Stimulated activated CD4-positive, alpha-beta T cell treated with anti-CD3 and anti-CD28 coated beads, Interleukin-1b, Interleukin-23, amount 100 ng/mL, for 48 hours (primary cell): ENCODE measurements around the gene WHRN.

ENCODE experiments used
- DNase-seq: peaks from one replicate; pipeline ENCODE4 v3.0.0-alpha.2; 2020

The WHRN gene

DNA sequence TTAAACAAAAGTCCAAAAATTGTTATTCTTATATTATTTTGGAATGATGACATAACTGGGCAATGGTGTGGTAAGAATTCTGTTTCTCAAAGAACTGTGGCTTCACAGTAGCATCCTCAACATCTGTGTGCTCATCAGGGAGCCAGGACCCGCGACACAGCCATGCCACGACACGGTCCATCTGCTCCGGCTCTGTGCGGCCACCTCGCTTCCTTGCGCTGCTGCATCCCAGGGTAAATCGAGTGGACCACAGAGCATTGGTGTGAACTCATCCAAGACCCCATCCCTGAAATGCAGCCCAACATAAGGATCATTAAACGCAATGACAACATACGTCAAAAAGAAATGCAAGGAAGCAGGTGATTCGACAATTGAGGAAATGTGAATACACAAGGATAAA, 15.3 kb downstream of the WHRN start:
- no peak for DNase-seq

DNA sequence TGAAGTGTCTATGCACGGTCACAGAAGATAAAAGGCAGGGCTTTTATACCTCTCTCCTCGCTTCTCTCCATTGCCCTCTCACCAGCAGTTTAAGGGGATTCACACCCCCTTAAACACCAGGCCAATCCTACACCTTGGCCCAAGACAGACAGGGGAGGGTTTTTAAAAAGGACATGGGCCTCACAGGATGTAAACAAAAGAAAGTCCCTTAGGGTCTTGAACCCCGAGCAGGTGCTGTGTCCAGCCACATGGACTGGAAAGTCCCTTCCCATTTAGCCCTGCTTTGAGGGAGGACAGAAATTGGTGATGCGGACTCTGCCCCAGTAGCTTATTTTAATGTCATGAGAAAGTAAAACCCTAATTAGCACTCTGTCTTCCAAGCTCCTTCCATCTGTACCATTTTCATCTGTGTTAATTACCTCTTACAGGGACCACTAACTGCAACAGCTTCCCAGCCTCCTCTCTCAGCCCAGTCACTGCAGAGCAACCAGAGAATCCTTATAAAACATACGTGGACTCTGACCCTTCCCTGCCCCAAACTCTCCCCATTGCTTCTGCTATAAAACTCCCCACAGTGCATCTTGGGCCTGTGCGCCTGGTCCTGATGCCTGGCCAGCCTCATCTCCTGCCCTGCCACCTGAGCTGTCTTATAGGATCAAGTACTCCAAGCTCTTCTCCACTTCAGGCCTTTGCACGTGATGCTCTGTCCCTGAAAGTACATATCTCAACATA, 16.7 kb downstream of the WHRN start:
- no peak for DNase-seq

DNA sequence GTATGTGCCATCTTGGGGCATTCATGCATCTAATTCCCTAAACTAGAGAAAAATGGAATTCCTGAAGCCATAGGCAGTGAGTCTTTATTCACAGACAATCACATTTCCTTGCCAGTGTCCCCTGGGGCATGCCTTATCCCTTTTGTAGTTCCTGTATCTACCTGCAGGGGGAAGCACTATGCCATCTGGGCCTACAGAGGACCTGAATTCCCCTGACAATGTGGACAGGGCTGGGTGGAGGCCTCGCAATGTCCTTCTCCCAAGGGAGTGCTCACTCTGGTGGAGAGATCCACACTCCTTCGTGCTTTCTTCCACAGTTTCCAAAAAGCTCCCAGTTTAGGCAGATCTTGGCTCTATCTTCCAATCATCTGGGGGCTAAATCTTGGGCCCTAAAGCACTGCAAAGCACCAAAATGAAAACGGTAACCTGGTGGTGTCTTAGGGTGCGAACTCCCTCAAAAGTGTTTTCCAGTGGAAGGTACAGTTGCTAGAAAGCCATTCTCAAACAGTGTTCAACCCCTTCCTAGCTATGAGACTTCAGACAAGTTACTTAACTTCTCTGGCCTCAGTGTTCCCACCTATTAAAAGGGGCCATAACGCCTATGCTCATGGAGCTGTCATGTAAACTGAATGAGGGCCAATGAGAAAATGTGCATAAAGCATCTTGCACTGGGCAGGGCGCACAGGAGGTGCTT, 17.5 kb downstream of the WHRN start:
- peak; percentile 57 for DNase-seq

DNA sequence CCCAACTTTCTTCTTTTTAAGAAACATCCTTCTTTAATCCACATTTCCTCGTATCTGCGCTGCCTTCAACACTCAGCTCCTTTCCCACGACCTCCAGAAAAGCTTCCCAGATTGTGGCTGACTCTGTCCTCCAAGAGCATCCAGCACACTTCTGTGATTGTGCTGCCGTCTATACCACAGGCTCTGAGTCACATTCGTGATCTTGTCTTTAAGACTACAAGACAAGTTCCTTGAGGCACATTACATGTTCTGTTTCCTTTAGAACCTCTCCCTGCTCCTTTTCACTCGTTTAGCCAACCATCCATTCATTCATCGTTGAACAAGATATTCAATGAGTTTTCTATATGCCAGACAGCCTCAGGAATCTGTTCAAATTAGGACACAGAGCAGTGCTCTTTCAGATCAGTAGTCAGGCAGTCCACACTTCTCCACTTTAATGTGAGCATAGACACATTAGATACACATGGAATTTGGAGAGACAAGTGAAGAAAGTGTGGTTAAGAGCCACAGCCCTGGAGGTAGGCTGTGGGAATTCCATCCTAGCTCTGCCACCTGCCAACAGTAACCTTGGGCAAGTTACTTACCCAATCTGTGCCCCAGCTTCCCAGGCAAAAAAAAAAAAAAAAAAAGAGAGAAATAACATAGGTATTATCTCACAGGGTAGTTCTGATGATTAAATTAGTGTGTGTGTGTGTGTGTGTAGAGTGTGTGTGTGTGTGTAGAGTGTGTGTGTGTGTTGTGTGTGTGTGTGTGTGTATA, 18.9 kb downstream of the WHRN start:
- DNase-seq = no peak

DNA sequence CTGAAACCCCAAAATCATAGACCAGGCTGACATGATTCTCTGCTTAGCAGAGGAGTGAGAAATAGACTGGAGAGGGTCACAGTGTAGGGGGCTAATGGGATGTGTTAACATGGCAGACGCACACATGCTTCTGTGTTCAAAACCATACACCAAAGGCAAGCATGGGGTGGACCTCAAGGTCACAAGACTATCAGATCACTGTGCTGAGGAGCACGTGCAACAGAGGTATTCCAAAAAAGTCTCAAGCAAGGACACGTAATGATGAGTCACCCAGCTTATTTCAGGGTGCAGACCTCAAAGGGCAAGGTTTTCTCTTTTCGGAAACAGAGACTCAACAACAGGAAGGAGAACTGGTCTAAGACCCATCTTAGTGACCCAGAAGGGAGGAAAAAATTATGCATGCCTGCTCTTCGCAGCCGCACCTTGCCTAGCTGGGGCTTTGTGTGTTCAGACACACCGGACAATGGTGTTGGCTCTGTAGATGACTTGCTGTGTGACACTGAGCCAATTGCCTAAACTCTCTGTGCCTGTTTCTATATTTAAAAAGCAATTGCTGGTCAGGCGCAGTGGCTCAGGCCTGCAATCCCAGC, 20.3 kb downstream of the WHRN start:
- DNase-seq = peak; percentile 60

DNA sequence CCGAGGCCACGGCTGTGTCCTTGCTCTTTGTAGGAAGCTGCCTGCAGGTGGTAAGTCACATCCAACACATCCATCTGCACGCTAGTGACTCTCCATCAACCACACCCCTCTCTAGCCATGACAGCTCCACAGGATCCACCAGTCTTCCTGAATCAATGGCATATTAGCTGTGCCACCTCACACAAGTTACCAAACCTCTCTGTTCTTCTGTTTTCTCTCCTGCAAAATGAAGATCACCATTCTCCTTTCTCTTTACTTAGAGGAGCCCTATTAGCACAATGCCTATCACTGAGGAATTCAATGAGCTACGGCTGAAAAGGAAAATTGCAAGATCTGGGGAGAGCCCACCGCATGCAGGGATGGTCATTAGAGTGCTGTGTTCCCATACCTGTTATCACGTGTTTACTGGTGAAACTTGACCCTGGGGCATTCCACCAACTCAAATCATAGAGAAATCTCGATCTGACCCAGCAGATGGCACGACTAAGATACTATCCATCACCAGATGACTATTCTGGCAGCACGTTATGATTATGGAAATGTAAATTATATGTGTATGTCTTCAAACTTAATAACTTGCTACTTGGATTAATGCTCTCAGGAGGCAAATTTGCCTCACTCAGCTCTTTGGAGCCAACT, 20.9 kb downstream of the WHRN start:
- DNase-seq = no peak

DNA sequence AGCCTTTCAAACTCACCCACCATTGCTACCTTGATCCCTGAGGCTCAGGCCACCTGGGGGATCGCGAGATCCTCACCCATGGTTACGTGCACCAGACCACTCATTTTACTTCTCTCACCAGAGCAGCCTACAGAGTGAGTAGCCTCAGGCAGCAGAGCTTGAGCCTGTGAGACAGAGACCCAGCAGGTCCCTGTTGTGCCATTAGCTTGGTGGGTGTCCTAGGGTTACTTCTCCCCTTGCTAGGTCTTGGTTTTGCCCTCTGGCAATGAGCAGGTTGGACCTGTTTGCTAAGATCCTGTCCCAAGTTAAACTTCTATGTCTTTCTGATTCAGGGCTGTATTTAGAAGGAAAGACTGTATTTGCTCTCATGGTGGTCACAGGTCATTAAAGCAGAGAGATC, 21.8 kb downstream of the WHRN start:
- no peak for DNase-seq

DNA sequence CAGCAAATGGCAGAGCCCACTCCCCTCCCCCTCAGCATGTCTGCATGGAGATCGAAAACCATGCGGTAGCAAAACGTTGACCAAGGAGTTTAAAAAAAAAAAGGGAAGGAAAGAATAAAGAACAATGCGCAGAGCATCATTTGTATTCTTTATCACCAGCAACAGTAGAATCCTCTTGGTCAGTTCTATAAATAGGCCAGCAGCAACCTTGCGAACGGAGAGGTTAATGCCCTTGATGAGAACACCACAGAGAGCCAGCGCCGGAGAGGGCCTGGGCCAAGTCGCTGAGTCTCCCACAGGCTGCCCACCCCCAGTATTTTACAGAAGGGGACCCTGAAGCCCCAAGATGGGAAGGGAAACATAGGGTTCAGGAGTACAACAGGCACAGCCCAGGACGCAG, 22.7 kb downstream of the WHRN start:
- DNase-seq = no peak

DNA sequence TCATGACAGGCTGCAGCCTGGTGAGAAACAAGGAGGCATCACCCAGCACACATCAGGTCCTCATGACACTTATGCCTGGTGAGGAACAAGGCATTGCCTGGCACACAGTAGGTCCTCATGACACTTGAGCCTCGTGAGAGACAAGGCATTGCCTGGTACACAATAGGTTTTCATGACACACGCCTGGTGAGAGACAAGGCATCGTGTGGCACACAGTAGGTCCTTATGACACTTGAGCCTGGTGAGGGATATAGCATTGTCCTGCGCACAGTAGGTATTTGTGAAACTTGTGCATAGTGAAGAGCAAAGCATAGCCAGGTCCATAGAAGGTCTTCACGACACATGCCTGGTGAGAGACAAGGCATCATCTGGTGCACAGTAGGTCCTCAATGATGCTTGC, 23.5 kb downstream of the WHRN start:
- no peak for DNase-seq

DNA sequence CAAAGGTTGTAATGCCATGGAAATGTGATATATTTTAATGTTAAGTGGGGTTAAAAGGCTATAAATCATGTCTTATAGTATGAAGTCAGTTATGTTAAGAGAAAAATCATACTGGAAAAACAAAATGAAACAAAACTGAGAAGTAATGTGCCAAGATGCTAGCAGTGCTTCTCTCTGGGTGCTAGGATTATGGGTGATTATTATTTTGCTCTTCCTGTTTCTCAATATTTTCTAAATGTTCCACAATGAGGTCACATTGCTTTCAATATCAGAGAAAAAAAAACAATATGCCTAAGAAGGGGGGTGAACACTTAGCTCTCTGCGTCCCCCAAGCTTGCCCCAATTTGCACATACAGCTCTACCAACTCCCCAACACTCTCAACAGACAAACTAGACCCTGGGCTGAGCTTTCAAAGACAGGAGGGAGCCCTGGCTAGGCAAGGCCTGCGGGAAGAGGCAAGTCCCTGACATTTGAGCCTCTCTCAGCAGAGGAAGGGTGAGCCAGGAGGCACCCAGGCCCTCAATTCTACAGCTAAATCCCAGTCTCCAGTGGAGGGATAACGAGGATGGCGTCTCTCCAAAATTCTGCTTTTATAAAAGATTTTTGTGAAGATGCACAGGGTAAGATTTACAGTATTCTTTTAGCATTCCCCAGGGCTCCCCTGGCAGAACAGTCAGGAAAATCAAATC, 24.4 kb downstream of the WHRN start:
- DNase-seq = no peak

DNA sequence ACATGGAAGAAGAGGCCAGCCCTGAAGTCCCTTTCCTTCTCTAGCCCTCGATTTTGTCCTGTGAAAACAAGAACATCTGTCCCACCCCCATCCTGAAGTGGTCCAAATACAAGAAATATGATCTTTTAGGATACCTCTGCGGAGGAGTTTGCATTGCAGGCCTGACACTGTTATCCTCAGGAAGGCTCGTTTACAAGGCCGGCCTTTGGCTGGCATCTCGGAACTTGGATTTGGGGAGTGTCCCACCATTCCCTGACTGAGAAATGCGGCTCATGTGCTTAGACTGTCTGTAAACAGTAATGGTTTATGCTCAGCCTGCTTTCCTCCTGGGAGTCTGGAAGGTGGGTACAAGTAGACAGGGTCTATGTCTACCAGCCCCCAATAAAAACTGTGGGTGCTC, 26.4 kb downstream of the WHRN start:
- DNase-seq = no peak

DNA sequence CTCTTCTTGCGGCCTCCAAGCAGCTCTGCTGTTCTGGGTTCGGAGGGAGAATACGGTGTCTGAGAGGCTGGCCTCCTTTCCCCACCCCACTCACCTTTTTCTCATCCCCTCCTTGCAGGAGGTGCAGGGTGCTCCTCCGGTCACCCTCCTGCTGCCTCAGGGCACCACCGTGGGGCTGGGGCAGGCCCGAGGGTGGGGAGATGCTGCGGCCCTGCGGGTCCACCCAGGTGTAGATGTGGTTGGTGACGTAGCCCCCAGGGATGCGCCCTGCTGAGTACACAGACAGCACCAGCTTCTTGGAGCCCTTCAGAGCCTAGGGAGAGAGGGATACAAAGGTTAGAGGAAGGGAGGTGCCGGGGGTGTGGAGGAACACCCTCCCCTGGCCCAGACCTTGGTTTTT, 26.8 kb downstream of the WHRN start:
- no peak for DNase-seq

DNA sequence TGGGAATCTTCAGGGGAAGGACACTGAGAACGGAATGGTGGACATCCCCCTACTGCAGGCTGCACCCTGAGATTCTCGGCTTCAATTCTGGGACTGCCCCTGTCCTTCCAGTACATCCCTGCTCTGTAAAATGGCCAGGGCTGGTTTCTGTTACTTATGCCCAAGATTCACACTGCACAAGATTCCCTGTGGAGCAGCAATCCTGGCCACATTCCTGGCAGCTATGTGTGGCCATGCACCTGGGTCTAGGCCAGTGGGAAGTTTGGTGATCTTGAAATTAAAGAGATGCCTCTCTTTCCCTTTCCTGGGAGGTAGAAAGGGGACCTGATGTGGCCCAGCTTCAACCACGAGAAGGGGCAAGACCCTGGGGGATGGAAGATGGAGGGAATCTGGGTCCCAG, 27.6 kb downstream of the WHRN start:
- DNase-seq = no peak

DNA sequence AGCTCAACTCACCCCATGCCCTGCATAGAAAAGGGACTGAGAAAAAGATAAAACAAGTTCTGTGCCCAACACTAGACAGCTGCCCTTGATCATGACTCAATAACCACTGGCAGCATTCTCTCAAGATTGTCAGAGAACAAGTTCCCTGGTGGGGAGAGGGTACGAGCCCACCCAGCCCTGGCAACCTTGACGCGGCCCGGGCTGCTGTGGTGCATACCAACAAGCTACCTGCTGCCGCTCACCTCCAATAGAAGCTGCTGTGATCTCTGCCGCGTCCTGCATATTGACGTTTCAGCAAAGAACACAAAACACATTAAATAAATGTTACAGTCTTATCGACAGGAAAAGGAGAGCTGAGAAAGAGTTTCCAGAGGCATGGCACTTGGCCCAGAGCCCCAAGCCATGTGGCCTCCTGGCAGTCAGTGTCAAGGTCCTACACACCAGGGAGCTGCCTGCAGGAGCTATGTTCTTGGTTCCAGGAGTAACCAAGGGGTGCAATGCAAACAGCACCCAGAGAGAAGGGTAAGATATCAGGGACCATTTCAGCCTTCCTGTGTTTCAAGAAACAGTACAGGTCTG, 28.3 kb downstream of the WHRN start:
- DNase-seq = no peak

DNA sequence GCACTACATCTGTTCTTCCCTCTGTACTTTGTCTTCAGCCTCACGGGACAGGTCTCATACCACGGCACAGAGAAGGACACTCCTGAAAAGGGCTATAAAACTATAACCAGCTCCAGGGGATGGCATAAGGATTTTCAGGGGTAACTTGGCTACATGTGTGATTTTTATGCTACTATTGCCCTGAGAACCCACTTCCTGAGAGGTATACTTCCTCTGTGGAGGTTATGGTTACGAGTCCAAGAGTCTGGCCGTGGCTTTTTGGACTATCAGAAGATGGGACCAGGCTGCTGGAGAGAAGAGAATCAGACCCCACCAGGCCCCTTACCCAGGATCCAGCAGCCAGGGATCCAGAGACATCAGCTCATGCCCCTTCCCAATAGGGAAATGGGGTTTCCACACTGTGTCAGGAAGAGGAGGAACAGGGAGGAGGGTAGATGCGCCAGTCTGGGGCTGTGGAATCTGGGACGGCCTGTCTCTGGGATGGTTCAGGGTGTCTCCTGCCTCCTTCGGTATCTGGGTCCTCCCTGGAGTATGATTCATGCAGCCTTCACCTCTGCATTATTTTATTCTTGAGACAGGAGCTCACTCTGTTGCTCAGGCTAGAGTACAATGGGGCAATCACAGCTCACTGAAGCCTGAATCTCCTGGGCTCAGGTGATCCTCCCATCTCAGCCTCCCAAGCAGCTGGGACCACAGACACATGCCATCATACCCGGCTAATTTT, 29.7 kb downstream of the WHRN start:
- DNase-seq = no peak

DNA sequence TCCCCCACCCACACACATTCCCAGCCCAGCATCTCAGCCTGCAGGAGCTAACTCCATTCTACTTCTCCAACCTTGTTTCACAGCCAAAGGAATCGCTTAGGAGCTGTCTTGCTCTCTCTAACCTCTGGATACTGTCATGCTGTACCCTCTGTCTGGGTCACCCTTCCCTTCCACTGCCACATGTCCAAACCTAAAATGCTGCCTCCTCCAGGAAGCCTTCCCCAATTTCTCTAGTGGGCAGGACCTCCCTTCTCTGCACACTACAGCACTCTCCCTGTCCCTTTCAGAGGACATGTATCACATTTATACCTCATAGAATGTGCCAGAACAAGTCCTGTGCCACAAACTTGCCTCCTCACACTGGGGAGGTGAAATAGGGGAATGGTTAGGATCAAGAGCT, 30.8 kb downstream of the WHRN start:
- DNase-seq = no peak

DNA sequence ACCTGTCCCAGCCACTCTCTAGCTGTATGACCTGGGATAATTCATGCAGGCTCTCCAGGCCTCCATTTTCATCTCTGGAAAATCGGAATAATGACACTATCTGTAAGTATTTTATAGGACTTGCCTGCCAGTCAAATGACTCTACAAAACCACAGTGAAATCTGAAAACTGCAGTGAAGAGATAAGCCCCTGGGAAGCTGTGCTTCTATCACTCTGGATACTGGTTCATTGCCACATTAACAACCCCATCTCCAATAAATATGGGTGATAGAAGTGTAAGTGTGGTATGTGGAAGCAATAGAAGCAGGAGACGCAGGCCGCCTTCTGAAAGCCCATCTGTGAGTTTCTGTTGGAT, 31.8 kb downstream of the WHRN start:
- no peak for DNase-seq

DNA sequence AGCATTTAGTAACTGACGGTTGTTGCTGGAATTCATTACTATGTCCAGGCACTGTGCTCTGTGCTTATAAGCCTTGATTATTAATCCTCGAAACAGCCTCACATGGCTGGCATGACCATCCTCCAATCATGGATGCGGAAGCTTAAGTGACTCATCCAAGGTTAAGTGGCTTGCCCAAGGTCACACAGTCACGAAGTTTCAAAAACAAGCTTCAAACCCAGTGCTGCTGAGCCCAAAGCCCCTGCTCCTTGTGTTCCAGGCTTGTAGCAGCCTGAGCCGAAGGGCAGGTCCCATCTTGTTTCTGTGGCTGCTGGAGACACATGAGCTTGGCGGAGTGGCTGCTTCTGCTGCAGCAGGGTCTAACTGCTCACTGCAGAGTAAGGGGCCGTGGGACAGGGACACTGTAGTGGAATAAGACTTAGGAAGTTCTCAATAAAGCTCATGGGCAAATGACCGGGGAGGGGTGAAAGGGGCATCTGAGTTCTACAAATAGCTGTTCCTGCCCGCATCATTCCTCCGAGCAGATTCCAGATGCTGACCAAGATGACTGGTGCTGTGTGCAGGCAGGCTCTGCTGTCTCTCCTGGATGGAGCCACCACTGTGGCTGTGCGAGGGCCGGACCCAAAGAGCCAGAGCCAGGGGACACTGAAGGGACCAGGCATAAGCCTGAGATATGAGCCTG, 32.4 kb downstream of the WHRN start:
- no peak for DNase-seq

DNA sequence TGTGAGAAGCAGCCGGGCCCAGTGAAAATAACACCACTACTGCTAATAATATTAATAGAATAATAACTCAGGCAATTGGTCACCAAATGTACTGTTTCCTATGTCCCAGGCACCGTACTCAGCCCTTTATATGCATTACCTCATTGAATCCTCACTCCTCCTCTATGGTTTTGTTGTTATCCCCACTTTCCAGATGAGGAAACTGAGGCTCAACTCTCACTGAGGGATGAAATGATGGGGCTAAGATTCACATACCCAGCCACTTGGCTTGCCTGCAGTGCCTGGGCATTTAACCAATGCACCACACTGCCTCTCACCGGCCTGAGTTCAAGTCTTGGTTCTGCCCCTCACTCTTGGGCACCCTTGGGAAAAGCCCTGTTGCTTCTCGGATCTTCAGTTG, 34.1 kb downstream of the WHRN start:
- no peak for DNase-seq

DNA sequence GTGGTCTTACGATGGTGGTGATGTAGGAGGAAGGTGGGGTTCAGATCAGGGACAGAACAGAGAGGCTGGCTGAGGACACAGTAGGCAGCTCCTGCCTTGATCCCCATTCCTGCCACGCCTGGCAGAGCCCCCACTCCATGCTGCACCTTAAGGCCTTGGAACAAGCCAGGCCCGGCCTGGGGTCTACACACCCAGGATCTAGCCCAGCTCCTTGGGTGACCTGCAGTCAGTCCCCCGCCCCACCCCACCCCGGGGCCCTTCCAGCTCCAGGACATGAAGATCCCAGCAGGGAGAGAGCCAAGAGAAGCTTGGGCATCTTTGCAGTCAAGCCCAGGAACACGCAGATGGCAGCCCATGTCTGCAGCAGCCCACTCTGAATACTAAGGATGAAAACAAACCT, 34.7 kb downstream of the WHRN start:
- DNase-seq = no peak

DNA sequence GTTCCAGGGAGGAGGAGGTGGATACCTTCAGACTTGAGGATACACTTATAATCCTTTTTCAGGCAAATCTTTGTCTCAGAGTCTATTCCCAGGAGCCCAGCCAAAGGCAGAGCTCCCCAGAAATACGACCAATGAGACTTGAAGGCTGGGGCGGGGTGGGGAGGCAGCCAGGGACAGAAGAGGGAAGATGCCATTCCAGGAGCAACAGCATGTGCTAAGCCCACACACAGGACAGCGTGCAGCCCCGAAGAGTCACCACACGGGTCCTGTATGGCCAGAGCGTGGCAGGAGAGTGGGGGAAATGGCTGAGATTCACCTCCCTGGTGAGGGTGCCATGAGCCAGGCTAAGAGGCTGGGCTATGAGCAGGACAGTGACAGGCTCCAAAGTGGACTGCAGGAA, 35.2 kb downstream of the WHRN start:
- no peak for DNase-seq
